Measurements from ENCODE around the gene HSFX4. TPM values are rescaled to one million over a fixed set of nuclear protein-coding genes. Genes with fewer than 3 reads are reported as not detected.

The HSFX4 gene
- total RNA-seq, 2 experiments from 2014 or later, result not detected

DNA sequence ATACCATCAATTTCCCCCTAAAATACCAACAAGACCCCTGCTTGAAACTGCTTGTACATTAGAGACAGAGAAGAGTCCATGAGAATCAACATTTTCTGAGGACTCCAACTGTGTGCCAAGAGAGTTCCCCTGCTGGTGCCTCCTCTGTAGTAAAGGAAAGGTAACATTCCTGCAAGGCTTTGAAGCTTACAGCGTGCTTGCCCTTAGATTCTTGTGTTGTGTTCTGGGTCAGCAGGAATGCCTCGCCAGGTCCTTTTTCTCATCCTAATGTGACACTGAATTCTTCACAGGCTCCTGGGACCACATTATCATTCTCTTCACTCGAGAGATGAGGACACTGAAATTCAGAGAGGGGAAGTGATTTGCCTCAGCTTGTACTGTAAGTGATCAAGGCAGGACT lies 18.6 kb downstream of the HSFX4 start:
- no peaks in the 10 kb centered on the region for H3K27me3 Mint-ChIP-seq
- H3K36me3 Mint-ChIP-seq, result peaks cover 1% of the 10 kb centered on the region
- H3K9me3 Mint-ChIP-seq, result no peaks in the 10 kb centered on the region
- DNase-seq, result no peak
- H3K27ac Mint-ChIP-seq, result no peak overlapping the region
- no peak overlapping the region for H3K4me3 Mint-ChIP-seq
- H3K4me1 Mint-ChIP-seq, result no peaks in the 10 kb centered on the region

DNA sequence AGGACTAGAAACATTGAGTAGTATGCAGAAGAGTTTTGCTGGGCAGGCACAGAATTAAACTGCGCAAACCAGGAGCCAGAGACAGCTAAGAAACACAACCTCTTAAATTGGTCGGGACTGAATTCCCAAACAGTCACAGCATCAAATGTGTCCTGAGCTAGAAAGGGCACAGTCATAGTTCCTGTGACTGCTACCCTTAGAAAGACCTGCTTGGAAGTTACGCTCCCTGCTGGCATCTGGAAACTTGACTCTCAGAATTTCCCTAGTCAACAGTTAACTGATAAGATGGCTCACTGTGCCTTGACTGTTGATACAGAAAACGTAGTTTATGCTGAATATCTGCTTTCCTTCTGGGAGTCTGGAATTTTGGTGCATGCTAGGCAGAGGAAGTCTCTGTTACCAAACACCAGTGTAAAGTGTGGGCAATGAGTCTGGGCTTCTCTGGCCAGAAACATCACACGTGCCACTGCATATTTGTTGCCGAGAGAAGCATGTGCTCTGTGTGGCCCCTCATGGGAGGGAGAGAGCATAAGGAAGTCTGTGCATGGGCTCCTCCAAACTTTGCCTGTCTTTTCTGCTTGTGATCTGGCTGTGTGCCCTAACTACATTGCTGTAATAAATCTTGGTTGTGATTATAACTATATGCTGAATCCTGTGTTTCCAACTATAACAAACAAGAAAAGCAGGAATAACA lies 20.5 kb downstream of the HSFX4 start:
- H3K36me3 Mint-ChIP-seq, result peaks cover 1% of the 10 kb centered on the region
- H3K4me3 Mint-ChIP-seq, result no peak overlapping the region
- H3K9me3 Mint-ChIP-seq, result no peaks in the 10 kb centered on the region
- no peaks in the 10 kb centered on the region for H3K27me3 Mint-ChIP-seq
- no peaks in the 10 kb centered on the region for H3K4me1 Mint-ChIP-seq
- no peak for DNase-seq
- no peak overlapping the region for H3K27ac Mint-ChIP-seq

DNA sequence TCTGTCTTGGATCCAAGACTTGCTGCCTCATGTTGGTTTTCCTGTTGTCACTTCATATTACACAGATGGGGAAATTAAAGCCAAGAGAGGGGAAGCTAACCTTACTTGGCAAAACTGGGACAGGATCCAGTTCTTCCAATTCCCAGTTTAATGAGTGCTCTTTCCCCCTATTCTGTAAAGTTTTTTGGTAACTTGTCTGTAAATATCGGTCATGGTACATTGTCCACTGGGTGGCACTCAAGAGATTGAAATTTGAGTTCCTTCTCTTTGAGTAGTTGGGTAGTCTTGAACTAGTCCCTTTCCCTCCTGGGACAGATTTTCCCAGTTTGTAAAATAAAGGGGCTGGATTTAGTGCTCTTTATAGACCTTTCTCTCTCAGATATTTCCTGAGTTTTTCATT lies 21.3 kb downstream of the HSFX4 start:
- H3K4me1 Mint-ChIP-seq, result peaks cover 2% of the 10 kb centered on the region
- H3K4me3 Mint-ChIP-seq, result no peak overlapping the region
- H3K27ac Mint-ChIP-seq, result no peak overlapping the region
- no peak for DNase-seq
- no peaks in the 10 kb centered on the region for H3K9me3 Mint-ChIP-seq
- no peaks in the 10 kb centered on the region for H3K27me3 Mint-ChIP-seq
- peaks cover 1% of the 10 kb centered on the region for H3K36me3 Mint-ChIP-seq

DNA sequence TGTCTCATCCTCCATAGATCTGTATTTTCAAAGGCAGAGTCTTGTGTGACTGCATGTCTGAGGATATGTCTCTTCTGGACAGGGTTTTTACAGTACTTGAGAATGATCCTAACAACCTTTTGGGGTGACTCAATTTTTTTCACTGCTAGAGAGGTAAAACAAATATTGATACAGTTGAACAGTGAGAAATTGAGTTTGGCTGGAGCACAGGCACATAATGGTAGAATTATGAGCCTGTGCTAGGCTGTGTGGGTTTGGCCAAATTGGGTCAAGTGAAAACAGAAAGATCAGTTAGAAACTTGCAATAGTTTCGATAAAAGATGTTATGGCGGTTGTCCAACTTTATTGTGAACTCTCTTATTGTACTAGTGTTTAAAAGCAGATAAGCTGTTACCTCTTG lies 32.2 kb downstream of the HSFX4 start:
- Mint-ChIP-seq H3K4me1 (no peaks in the 10 kb centered on the region), H3K36me3 (peaks cover 6% of the 10 kb centered on the region), H3K27ac (no peak overlapping the region), H3K4me3 (no peak overlapping the region), H3K27me3 (no peaks in the 10 kb centered on the region), H3K9me3 (no peaks in the 10 kb centered on the region)
- no peak for DNase-seq

DNA sequence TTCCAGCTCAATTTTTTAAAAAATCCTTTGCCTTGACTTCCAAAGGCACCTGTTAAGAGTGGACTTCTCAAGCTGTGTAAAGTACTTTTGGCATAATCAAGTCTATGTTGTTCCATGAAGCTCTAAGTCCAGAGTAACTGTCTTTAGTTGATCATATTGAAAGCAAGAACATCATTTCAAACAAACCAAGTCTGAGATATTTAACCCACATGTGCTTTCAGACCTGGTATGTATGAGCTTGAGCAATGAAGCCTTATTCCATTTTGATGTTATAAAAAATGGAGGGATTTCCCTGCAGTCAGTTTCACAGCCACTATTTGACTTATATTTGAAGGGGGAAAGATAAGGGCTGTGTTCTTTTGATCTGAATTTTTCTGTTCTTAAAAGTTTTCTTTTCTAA lies 32.6 kb downstream of the HSFX4 start:
- H3K4me3 Mint-ChIP-seq, result no peak overlapping the region
- H3K9me3 Mint-ChIP-seq, result no peaks in the 10 kb centered on the region
- peaks cover 6% of the 10 kb centered on the region for H3K36me3 Mint-ChIP-seq
- no peaks in the 10 kb centered on the region for H3K4me1 Mint-ChIP-seq
- no peak for DNase-seq
- H3K27me3 Mint-ChIP-seq, result no peaks in the 10 kb centered on the region
- no peak overlapping the region for H3K27ac Mint-ChIP-seq

DNA sequence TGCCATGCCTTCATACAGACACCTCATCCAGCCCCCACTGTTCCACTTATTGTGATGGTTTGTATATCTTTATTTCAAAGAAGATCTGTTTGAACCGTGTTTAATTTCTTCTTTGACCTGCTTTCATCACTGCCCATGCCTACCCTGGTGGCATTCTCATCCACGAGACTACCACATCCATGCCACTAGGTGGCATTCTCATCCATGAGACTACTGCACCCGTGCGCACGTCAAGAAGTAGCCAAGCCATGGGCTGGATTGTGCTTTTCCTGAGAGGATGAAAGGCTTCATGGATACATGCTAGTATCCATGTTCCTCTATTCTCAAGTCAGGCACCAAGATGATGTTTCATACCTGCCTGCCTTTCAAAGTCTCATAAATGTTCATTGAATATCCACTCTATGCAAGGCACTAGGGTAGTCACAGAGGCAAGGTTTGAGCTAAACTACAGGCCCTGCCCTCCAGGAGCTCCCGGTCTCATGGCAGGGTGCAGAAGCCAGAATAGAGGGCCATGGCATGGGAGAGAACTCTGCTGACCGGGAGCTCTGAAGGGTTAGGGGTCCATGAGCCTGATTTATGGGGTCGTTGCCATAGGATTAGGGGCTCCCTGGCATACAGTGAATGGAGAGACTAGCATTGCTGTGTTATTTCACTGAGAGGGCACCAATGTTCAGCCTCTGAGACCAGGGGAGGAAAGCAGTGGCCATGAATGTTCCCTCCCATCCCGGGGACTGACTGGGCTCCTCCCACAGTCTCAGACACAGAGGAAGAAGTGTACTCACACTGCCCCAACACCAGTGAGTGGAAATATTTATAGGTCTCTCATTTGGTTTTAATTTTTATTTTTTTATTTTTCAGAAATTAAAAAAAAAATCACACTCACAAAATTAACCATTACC lies 33.7 kb downstream of the HSFX4 start:
- Mint-ChIP-seq H3K36me3 (peaks cover 8% of the 10 kb centered on the region), H3K4me1 (no peaks in the 10 kb centered on the region), H3K4me3 (no peak overlapping the region), H3K9me3 (no peaks in the 10 kb centered on the region), H3K27ac (no peak overlapping the region), H3K27me3 (no peaks in the 10 kb centered on the region)
- DNase-seq, result peak; percentile 8

DNA sequence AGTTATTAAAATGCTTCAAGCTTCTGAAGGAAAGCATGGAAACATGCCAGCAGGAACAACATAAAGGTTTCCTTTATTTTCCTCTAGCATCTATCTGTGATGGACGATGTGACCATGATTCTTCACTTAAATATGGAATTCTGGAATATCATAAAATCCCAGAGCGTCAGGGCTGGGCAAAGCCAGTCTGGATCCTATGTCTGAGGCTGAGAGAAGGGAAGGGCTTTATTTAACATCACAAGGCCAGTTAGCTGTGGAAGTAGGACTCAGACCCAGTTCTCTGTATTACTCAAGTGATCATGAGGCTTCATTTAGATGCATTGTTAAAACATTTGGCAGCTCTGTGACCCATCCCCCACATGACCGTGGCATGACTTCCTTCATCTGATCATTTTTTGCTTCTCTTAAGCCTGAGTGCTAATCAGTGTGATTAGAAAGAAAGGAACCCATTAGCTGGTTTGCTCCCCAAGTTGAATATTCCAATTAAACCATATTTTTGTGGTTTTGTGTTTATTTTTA lies 49.8 kb downstream of the HSFX4 start:
- Mint-ChIP-seq H3K36me3 (peaks cover 1% of the 10 kb centered on the region), H3K27me3 (no peaks in the 10 kb centered on the region), H3K4me3 (no peak overlapping the region), H3K27ac (no peak overlapping the region), H3K9me3 (no peaks in the 10 kb centered on the region), H3K4me1 (no peaks in the 10 kb centered on the region)
- no peak for DNase-seq

Other genes with a start within 250 kb of the HSFX4 start
- gene MAGEA11, start 217.5 kb upstream of the HSFX4 start, total RNA-seq, result not detected
- under 1 TPM; 0.24 to 0.25 TPM for gene HSFX1, start 155.5 kb upstream of the HSFX4 start, total RNA-seq
- gene MAGEA9, start 147.6 kb upstream of the HSFX4 start, total RNA-seq, result not detected
- not detected for gene MAGEA8, start 48.4 kb upstream of the HSFX4 start, total RNA-seq
- 10 to 100 TPM; 42.4 to 47.8 TPM for gene EOLA2, start 8.9 kb downstream of the HSFX4 start, total RNA-seq